ENCODE data around the gene CREB1.
"Not testable (repeated sequence)": the region's sequence is repeated elsewhere in the genome, so short reads cannot be mapped to it uniquely, and the experiment has no call there.

CREB1 gene

DNA sequence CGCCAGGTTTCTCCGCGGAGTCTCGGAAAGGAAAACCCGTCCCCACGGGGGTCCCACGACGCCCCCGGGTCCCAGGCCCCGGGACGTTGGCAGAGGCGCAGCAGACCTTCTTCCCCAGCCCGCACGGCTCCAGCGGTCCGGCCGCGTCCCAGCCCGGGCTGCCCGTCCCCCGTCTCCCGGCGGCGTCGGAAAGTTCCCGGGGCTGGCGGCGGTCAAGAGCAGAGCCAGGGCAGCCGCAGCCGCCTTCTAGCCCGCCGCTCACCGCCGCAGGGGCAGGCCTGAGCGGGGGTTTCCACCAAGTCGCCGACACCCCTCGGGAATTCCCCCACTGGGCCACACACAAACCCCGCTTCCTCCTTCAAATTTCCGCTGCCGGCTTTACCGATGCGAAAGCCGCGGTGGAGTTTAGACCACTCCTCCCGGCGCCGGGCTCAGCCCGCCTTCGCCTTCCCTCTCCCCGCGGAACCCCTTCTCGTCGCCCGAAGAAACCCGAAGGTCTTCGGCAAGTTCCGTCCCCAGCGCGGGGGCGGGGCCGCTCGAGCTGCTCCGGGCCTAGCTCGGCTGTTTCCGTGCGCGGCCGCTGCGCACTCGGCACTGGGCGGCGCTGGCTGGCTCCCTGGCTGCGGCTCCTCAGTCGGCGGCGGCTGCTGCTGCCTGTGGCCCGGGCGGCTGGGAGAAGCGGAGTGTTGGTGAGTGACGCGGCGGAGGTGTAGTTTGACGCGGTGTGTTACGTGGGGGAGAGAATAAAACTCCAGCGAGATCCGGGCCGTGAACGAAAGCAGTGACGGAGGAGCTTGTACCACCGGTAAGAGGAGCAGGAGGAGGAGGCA lies at the start of gene CREB1:
Gene CREB1 (plus strand): TSS at position 633 of the 830 bp plus-strand sequence. CDS start 25,674 bp downstream, outside the sequence.
- peak; percentile 99 to 100 for DNase-seq

DNA sequence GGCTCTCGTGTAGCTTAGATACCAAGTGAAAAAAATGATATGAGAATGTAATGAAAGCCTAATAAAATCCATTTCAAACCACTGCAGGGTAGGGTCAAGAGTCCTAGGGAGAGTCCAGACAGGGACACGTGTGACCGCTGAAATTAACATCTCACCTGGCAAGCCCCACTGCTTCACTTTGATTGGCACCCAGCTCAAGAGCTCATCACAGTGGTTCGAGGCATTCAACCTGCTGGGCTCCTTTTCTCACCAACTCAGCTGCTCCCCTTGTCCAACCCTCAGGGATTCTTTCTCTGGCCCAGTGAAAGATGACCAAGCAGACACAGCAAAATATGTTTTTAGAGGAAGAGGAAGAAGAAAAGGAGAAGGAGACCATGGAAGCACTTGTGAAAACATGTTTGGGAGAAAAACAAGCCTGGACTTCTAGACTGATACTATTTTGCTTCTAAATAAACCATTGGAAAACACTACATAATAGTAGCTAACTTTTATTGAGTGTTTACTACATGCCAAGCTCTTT lies 49.2 kb upstream of the CREB1 start:
- DNase-seq: no peak

DNA sequence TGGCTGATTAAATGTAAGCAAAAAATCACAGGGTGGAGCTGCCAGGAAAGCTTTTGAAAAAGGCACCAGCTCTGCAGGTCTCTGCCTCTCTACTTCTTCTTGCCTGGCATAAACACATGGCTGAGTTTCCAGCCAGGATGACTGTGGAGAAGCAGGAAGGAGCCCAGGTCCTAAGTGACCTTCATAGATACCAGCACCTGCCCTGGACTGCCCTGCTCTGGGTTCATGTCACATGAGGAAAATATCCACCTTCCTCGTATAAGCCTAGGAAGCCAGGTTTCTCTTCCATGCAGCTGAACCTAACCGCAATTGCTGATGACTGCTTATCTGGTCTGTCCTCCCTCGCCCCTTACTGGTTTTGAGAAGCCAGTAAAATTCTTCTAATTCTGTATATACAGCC lies 47.8 kb upstream of the CREB1 start:
- DNase-seq: no peak

GRCh38 chr2:207482630-207483029 lies 47.1 kb upstream of the CREB1 start:
- no peak for DNase-seq

DNA sequence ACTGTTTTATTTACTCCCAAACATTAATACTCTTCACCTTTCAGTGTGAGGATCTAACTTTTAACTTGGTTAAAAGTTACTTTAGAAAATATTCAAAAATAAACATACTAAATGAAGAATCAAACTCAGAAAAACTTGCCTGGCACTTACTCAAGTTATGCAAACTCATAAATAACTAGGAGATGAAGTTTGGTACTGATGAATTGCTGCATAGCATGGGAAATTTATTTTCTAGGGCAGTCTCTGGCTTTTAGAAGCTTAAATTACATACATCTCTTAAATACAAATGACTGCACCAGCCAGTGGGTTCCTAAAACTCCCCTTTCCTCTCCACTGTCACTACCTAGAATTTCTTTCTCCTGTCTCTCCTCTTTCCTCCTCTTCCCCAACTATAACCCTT lies 46.7 kb upstream of the CREB1 start:
- DNase-seq: no peak

GRCh38 chr2:207483477-207483876 lies 46.3 kb upstream of the CREB1 start:
- DNase-seq: no peak

- no peak for DNase-seq
These were observed 45.0 kb upstream of the CREB1 start for GRCh38 chr2:207484444-207485391.

- no peak for DNase-seq
These were observed 42.0 kb upstream of the CREB1 start for GRCh38 chr2:207487650-207488311.

DNA sequence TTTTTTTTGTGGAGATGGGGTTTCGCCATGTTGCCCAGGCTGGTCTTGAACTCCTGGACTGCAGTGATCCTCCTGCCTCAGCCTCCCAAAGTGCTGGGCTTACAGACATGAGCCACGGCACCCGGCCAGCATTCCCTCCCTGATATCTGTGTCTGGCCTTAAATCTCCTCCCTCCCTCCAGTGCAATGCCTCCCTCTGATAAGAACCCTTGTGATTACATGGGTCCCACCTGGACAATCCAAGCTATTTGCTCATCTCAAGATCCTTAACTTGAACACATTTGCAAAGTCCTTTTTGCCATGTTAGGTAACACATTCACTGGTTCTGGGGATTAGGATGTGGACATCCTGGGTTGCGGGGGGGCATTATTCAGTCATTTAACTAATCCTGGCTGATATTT lies 40.5 kb upstream of the CREB1 start:
- DNase-seq: no peak

- DNase-seq: no peak
These were observed 39.3 kb upstream of the CREB1 start for GRCh38 chr2:207490441-207490840.

- DNase-seq: no peak
These were observed 38.7 kb upstream of the CREB1 start for GRCh38 chr2:207491086-207491485.

- no peak for DNase-seq
These were observed 37.8 kb upstream of the CREB1 start for GRCh38 chr2:207491956-207492355.

- no peak for DNase-seq
These were observed 37.3 kb upstream of the CREB1 start for GRCh38 chr2:207492461-207492860.

DNA sequence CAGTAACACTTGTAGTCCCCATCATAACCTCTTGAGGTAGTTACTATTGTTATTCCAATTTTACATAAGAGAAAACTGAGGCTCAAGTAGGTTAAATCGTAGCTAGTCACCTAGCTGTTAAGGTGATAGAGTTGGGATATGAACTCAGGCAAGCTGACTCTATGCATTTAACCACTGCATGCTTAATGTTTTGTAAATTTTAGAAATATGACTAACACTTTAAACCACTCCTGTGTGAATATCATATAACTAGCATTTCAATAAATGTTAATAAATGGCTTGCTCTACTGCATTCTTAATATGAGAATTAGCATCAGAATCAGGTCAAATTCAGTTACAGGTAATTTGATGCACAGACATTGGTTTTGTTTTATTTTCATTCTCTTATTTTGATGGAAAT lies 35.6 kb upstream of the CREB1 start:
- DNase-seq: no peak

DNA sequence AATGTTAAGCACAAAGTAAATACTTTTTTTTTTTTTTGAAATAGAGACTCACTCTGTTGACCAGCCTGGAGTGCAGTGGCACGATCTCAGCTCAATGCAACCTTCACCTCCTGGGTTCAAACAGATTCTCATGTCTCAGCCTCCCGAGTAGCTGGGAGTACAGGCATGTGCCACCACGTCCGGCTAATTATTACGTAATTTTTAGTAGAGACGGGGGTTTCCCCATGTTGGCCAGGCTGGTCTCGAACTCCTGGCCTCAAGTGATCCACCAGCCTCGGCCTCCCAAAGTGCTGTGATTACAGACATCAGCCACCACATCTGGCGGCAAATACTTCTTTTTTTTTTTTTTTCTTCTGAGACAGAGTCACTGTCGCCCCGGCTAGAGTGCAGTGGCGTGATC lies 32.8 kb upstream of the CREB1 start:
- not testable (repeated sequence) for DNase-seq

DNA sequence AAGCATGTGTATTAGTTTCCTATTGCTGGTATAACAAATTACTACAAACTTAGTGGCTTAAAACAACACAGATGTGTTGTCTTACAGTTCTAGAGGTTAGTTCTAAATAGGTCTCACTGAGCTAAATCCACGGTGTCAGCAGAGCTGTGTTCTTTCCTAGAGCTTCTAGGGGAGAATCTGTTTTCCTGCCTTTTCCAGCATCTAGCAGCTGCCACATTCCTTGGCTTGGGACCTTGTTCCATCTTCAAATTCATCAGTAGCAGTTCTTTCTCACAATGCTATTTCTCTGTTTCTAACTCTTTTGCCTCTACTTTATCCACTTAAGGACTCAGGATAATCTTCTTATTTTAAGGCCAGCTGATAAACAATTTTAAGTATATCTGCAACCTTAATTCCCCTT lies 32.2 kb upstream of the CREB1 start:
- DNase-seq: no peak

GRCh38 chr2:207498427-207498826 lies 31.3 kb upstream of the CREB1 start:
- no peak for DNase-seq

GRCh38 chr2:207499114-207499513 lies 30.6 kb upstream of the CREB1 start:
- no peak for DNase-seq

- DNase-seq: peak in 1 of 2 donors; percentile 53
These were observed 27.8 kb upstream of the CREB1 start for GRCh38 chr2:207501802-207502576.

DNA sequence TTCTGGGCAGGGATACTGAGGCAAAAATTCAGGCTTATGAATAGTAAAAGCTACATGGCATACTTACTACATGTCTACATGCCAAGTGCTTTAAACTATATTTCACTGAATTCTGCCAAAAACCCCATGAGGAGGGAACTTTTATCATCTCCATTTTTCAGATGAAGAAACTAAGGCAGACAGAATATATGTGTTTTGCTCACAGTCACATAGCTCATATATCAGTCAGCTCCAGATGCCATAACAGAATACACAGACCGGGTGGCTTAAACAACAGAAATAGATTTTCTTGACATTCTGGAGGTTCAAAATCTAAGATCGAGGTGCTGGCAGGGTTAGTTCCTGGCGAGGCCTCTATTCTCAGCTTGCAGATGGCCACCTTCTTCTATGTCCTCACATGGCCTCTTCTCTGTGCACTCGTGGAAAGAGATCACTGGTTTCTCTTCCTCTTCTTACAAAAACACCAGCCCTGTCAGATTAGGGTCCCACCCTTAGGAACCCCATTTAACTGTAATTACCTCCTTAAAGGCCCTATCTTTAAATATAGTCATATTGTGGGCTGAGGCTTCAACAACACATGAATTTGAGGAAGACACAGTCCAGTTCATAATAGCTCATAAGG lies 27.1 kb upstream of the CREB1 start:
- peak in 1 of 2 donors; percentile 40 for DNase-seq

- peak in 1 of 2 donors; percentile 53 for DNase-seq
These were observed 26.5 kb upstream of the CREB1 start for GRCh38 chr2:207503234-207503633.

Measured in CD4-positive, alpha-beta T cell treated with Interferon alpha-2 for 1 hour (primary cell).